Astrocyte (in vitro differentiated cells and primary cell): ENCODE data around the gene MSLN.

ENCODE experiments used
- EZH2 ChIP-seq: IDR thresholded peaks from 2 replicates; pipeline ENCODE4 v1.6.1; 2012; ENCODE audit warnings: mild to moderate bottlenecking, low read length, inconsistent platforms; ENCODE audit not compliant: insufficient read depth
- TF ChIP-seq, protein P1 (sequence below): IDR thresholded peaks from 2 replicates; pipeline ENCODE4 v1.5.1; 2011; ENCODE audit warnings: low read depth, mild to moderate bottlenecking, inconsistent platforms, low read length, moderate library complexity; ENCODE audit not compliant: insufficient read depth

DNA sequence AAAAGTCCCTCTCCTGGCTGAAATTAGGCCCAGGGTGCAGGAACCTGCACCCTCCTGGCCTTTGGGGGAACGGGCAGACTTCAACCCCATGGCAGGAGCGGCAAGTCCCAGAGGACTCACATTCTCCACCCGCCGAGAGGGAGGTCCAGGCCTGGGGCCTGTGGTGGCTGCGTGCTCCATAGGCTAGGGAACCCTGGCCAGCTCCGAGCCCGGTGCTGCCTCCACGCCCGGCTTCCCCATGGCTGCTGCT lies 34.4 kb upstream of the MSLN start:
- TF ChIP-seq EZH2, result no peak
- TF ChIP-seq, protein P1, sequence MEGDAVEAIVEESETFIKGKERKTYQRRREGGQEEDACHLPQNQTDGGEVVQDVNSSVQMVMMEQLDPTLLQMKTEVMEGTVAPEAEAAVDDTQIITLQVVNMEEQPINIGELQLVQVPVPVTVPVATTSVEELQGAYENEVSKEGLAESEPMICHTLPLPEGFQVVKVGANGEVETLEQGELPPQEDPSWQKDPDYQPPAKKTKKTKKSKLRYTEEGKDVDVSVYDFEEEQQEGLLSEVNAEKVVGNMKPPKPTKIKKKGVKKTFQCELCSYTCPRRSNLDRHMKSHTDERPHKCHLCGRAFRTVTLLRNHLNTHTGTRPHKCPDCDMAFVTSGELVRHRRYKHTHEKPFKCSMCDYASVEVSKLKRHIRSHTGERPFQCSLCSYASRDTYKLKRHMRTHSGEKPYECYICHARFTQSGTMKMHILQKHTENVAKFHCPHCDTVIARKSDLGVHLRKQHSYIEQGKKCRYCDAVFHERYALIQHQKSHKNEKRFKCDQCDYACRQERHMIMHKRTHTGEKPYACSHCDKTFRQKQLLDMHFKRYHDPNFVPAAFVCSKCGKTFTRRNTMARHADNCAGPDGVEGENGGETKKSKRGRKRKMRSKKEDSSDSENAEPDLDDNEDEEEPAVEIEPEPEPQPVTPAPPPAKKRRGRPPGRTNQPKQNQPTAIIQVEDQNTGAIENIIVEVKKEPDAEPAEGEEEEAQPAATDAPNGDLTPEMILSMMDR, result no peak
